D721Med (cell line): ENCODE data around the gene DPP10.

Source experiments
- DNase-seq: peaks from one replicate; pipeline ENCODE4 v3.0.0; 2011; ENCODE audit warnings: low spot score; ENCODE audit not compliant: insufficient read length
- FAIRE-seq: peaks from 2 replicates; lab custom pipeline; 2011; peaks lifted over from hg19 to GRCh38; lab: Jason Lieb, UNC
- TF ChIP-seq, protein P1 (sequence below): IDR thresholded peaks from 2 replicates; pipeline ENCODE4 v1.5.1; 2012; ENCODE audit warnings: mild to moderate bottlenecking, control low read depth; ENCODE audit not compliant: insufficient read depth; ENCODE audit errors: missing control alignments

The DPP10 gene

DNA sequence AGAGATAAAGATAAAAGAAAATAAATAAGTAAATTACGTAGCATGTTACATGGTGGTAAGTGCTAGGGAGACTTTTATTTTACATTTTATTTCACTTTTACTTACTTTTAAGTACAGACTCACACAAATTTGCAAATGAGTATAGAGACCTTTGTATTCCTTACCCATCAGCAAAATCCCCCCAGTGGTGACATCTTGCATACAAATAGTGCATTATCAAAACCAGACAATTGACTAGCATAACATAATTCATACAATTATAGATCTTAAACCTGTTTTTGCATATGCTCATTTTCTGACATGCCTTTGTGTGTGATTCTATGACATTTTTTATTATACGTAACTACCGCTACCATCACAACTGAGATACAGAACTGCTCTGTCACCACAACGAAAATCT lies 1099.4 kb downstream of the DPP10 start:
- TF ChIP-seq, protein P1, sequence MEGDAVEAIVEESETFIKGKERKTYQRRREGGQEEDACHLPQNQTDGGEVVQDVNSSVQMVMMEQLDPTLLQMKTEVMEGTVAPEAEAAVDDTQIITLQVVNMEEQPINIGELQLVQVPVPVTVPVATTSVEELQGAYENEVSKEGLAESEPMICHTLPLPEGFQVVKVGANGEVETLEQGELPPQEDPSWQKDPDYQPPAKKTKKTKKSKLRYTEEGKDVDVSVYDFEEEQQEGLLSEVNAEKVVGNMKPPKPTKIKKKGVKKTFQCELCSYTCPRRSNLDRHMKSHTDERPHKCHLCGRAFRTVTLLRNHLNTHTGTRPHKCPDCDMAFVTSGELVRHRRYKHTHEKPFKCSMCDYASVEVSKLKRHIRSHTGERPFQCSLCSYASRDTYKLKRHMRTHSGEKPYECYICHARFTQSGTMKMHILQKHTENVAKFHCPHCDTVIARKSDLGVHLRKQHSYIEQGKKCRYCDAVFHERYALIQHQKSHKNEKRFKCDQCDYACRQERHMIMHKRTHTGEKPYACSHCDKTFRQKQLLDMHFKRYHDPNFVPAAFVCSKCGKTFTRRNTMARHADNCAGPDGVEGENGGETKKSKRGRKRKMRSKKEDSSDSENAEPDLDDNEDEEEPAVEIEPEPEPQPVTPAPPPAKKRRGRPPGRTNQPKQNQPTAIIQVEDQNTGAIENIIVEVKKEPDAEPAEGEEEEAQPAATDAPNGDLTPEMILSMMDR = no peak
- no peak for DNase-seq
- no peak for FAIRE-seq

GRCh38 chr2:115542331-115542730 lies 1099.9 kb downstream of the DPP10 start:
- DNase-seq (no peak), FAIRE-seq (no peak)
- TF ChIP-seq, protein P1 = no peak

- DNase-seq (no peak), FAIRE-seq (no peak)
- TF ChIP-seq, protein P1 = no peak
These were observed 1100.6 kb downstream of the DPP10 start for GRCh38 chr2:115543024-115543423.

- DNase-seq = no peak
- TF ChIP-seq, protein P1 = no peak
- FAIRE-seq = no peak
These were observed 1101.0 kb downstream of the DPP10 start for GRCh38 chr2:115543461-115543860.

GRCh38 chr2:115549611-115550130 lies 1107.2 kb downstream of the DPP10 start:
- DNase-seq (no peak), FAIRE-seq (no peak)
- TF ChIP-seq, protein P1 = no peak

DNA sequence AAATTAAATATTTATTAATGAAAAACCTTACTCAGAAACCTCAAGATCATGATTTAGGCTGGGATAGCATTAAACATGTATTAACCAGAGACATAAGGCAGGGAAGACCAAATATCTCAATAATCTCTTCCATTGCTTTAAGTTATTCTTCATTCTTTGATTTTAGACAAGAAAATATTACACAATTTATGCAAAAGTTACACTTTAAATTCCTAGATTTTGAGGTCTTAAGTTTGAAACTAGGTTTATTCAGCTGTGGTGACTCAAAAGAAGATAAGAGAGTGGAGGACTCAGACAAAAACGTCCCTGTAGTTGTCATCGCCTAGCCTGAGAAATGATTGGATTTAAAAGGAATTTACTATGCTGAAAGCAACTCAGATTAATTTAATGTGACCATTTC lies 1110.3 kb downstream of the DPP10 start:
- DNase-seq (no peak), FAIRE-seq (no peak)
- TF ChIP-seq, protein P1 = no peak

- no peak for FAIRE-seq
- TF ChIP-seq, protein P1 = no peak
These were observed 1111.7 kb downstream of the DPP10 start for GRCh38 chr2:115554153-115554552.

More at GRCh38 chr2:115554153-115554552, 1111.7 kb downstream of the DPP10 start:
- no peak for DNase-seq
